ENCODE results near the gene MRPL11. TPM values are rescaled to one million over a fixed set of nuclear protein-coding genes. Genes with fewer than 3 reads are reported as not detected.

The MRPL11 gene
- polyA plus RNA-seq, 1 of the 3 experiments (the other 2 are of a cell fraction), result 45.6 TPM

DNA sequence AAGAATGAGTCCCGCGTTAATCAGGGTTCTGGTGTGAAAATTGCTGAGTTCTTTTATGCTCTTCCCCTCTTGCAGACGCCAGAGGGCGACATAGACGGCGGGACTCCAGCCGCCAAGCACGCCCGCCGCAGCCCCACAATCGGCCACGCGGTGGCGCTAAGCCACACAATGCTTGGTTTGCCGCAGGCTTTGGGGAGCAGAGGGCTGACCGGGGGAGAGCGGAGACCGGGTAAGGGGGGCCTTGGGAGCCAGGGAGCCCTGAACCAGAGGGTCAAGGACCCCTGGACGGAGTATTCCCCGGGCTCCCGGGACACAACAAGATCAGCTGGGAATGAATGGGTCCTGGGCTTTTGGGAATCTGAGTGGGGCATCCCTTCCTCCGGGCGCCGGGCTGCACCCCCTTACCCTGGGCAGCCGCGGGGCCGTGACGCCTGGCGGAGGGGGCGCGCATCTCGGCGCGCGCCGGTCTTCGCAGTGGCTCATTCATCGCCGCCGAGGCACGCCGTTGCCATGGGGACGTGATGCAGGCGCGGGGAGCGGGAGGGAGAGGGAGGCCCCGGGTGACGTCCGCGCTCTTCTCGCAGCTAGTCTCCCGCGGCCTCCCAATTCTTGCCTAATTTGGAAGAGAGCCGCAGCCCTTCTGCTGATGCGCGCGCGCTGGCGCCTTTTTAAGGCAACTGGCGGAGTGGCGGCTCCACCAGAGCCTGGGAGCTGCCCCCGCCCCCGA is 30.0 kb downstream of the MRPL11 start (continued):
- TF ChIP-seq EP300 (IDR thresholded peaks at IDR 0.05; ENCODE audit: borderline replicate concordance in 1 of 2, low read depth in 1 of 2, low read length in 1 of 2), result no peak
- TF ChIP-seq SMC3 (IDR thresholded peaks at IDR 0.05; ENCODE audit: low read depth, low read length), result peak; percentile 100
- no peak; the same call in 1 of the 2 replicates for TF ChIP-seq SIN3A (IDR thresholded peaks at IDR 0.05; ENCODE audit: borderline replicate concordance, low read depth, low read length)
- TF ChIP-seq ZBTB33 (IDR thresholded peaks at IDR 0.05; ENCODE audit: borderline replicate concordance, low read depth), result no peak
- TF ChIP-seq, protein P1, sequence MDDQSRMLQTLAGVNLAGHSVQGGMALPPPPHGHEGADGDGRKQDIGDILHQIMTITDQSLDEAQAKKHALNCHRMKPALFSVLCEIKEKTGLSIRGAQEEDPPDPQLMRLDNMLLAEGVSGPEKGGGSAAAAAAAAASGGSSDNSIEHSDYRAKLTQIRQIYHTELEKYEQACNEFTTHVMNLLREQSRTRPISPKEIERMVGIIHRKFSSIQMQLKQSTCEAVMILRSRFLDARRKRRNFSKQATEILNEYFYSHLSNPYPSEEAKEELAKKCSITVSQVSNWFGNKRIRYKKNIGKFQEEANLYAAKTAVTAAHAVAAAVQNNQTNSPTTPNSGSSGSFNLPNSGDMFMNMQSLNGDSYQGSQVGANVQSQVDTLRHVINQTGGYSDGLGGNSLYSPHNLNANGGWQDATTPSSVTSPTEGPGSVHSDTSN (IDR thresholded peaks at IDR 0.05), result no peak
- no peak for TF ChIP-seq USF1 (IDR thresholded peaks at IDR 0.05; ENCODE audit: borderline replicate concordance, low read depth)
- no peak for TF ChIP-seq FOXM1 (IDR thresholded peaks at IDR 0.05; ENCODE audit: low read depth)
- no peak for TF ChIP-seq RCOR1 (IDR thresholded peaks at IDR 0.05; ENCODE audit: low read length)
- TF ChIP-seq FOXJ3 (CRISPR knock-in tag; IDR thresholded peaks at IDR 0.05), result no peak
- TF ChIP-seq YY1 (IDR thresholded peaks at IDR 0.05; ENCODE audit: low read depth), result no peak
- no peak for TF ChIP-seq TCF12 (IDR thresholded peaks at IDR 0.05)
- TF ChIP-seq GABPA (IDR thresholded peaks at IDR 0.05; ENCODE audit: low read depth), result no peak
- TF ChIP-seq USF2 (IDR thresholded peaks at IDR 0.05; ENCODE audit: borderline replicate concordance, low read depth, low read length), result no peak

DNA sequence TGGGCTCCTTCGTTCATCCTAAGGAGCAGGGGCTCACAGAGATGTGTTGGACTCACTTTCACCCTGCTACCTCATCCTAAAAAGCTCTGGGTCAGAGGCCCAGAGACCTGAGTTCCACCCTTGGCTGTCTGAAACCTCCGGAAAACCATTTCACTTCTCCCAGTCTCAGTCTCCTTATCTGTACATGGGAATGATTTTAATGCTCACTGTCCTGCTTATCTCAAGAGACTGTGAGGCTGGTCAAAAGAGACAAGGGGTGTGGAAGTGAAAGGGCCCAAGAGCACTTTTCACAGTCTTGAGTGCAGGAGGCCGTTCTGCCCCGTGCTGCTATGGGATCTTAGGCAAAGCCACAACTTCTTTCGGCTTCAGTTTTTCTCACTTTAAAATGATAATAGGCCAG is 31.0 kb downstream of the MRPL11 start:
- Histone ChIP-seq H3K4me1 (ENCODE audit: control insufficient read depth in 1 of 2, insufficient read depth in 2 of 2, low read depth in 1 of 2, low read length in 1 of 2) (peaks cover 0 to 3% of the 10 kb centered on the region in 2 experiments; a peak in 1 of 4 replicates), H3K4me3 (ENCODE audit: low read depth in 2 of 2, low read length in 1 of 2) (no peak overlapping the region), H4K20me1 (ENCODE audit: insufficient read depth) (no peaks in the 10 kb centered on the region), H3K27me3 (ENCODE audit: insufficient read depth) (peaks cover 53% of the 10 kb centered on the region), H3K27ac (ENCODE audit: low read depth in 2 of 2, low read length in 1 of 2) (no peak overlapping the region), H3F3A (replicated peaks; ENCODE audit: insufficient read depth) (no peaks in the 10 kb centered on the region), H3K9me2 (no peaks in the 10 kb centered on the region), H3K36me3 (replicated peaks in 1 of 2; ENCODE audit: control insufficient read depth in 1 of 2, insufficient read depth in 2 of 2, low read length in 1 of 2) (no peaks in the 10 kb centered on the region), H3K9ac (no peak overlapping the region), H3K9me3 (no peaks in the 10 kb centered on the region), H2AFZ (ENCODE audit: low read depth) (no peak overlapping the region), H3K4me2 (no peak overlapping the region), H3K79me2 (ENCODE audit: insufficient read depth) (no peaks in the 10 kb centered on the region)
- ChIA-PET POLR2A (no interaction called here), CTCF (interaction anchor here (1.0 to 17.9 kb wide), 15 partner anchors 12 to 271 kb away, joined by 3 to 617 read pairs (median 12); partner anchors contain the start of genes DPP3, MRPL11, NPAS4 and PELI3)
- no peak for DNase-seq
- 42% methylated on average over 5 of the region's 5 CpGs for WGBS (ENCODE audit: low lambda C conversion rate)
- no peak for TF ChIP-seq ZBTB33 (IDR thresholded peaks at IDR 0.05; ENCODE audit: borderline replicate concordance, low read depth)
- no peak for TF ChIP-seq TEAD4 (IDR thresholded peaks at IDR 0.05; ENCODE audit: borderline replicate concordance, insufficient read depth)
- TF ChIP-seq MXI1 (IDR thresholded peaks at IDR 0.05; ENCODE audit: low read depth, low read length), result no peak
- no peak for TF ChIP-seq YY1 (IDR thresholded peaks at IDR 0.05; ENCODE audit: low read depth)
- no peak for TF ChIP-seq USF1 (IDR thresholded peaks at IDR 0.05; ENCODE audit: borderline replicate concordance, low read depth)
- TF ChIP-seq, protein P1 (IDR thresholded peaks at IDR 0.05), result no peak
- no peak for TF ChIP-seq TCF12 (IDR thresholded peaks at IDR 0.05)
- TF ChIP-seq SMC3 (IDR thresholded peaks at IDR 0.05; ENCODE audit: low read depth, low read length), result no peak
- no peak for TF ChIP-seq RCOR1 (IDR thresholded peaks at IDR 0.05; ENCODE audit: low read length)
- TF ChIP-seq EP300 (IDR thresholded peaks at IDR 0.05; ENCODE audit: borderline replicate concordance in 1 of 2, low read depth in 1 of 2, low read length in 1 of 2), result no peak
- no peak for TF ChIP-seq MAX (IDR thresholded peaks at IDR 0.05; ENCODE audit: low read depth)
- TF ChIP-seq NFIC (IDR thresholded peaks at IDR 0.05; ENCODE audit: borderline replicate concordance), result no peak
- no peak for TF ChIP-seq TAF1 (IDR thresholded peaks at IDR 0.05; ENCODE audit: borderline replicate concordance, low read depth, low read length)
- TF ChIP-seq GABPA (IDR thresholded peaks at IDR 0.05; ENCODE audit: low read depth), result no peak
- TF ChIP-seq ELF1 (IDR thresholded peaks at IDR 0.05), result no peak

All from SK-N-SH (cell line).